AG10803 (cell line): ENCODE results near the gene OR10AD1.
A peak's percentile ranks its signal among the peaks of the same experiment; 100 is the strongest.

Source experiments
- DNase-seq: peaks from one replicate; pipeline ENCODE4 v3.0.0; 2010; ENCODE audit warnings: low read depth
- H3K4me3 ChIP-seq: 2 replicates; pipeline ENCODE4 v1.5.1; 2011; ENCODE audit warnings: mild to moderate bottlenecking, low read length, control low read depth
- CTCF ChIP-seq: conservative IDR thresholded peaks from 2 replicates; pipeline ENCODE4 v1.5.1; 2011; ENCODE audit warnings: mild to moderate bottlenecking, low read length, control low read depth, inconsistent platforms

Gene OR10AD1

GRCh38 chr12:48169011-48169410, 34.1 kb downstream of the OR10AD1 start:
- no peak for TF ChIP-seq CTCF
- no peak overlapping the region for H3K4me3 ChIP-seq
- DNase-seq, result no peak

- peak; percentile 99 for TF ChIP-seq CTCF
- DNase-seq, result peak; percentile 67
- no peak overlapping the region for H3K4me3 ChIP-seq
Observed at GRCh38 chr12:48165089-48165981, 37.8 kb downstream of the OR10AD1 start.

GRCh38 chr12:48164451-48164850, 38.6 kb downstream of the OR10AD1 start:
- H3K4me3 ChIP-seq, result no peak overlapping the region
- no peak for TF ChIP-seq CTCF
- no peak for DNase-seq

- no peak for DNase-seq
- no peak for TF ChIP-seq CTCF
- no peak overlapping the region for H3K4me3 ChIP-seq
Observed at GRCh38 chr12:48163150-48163747, 39.8 kb downstream of the OR10AD1 start.

GRCh38 chr12:48160807-48161206, 42.3 kb downstream of the OR10AD1 start:
- no peak for TF ChIP-seq CTCF
- peak; percentile 30 for DNase-seq

GRCh38 chr12:48160046-48160445, 43.0 kb downstream of the OR10AD1 start:
- TF ChIP-seq CTCF, result no peak
- H3K4me3 ChIP-seq, result no peak overlapping the region
- DNase-seq, result peak; percentile 54

More at GRCh38 chr12:48160807-48161206, 42.3 kb downstream of the OR10AD1 start:
- no peak overlapping the region for H3K4me3 ChIP-seq
